HG02973 (cell line): ENCODE data around the gene UMAD1.
"Not testable (repeated sequence)": the region's sequence is repeated elsewhere in the genome, so short reads cannot be mapped to it uniquely, and the experiment has no call there.

Source experiments
- ATAC-seq: cut with Tn5 transposase; IDR thresholded peaks from one replicate; pipeline ENCODE4 v1.9.1; 2021; ENCODE audit warnings: moderate library complexity; ENCODE audit not compliant: unreplicated experiment

UMAD1 gene

GRCh38 chr7:7821517-7821916, 181.0 kb downstream of the UMAD1 start:
- ATAC-seq, result no peak

DNA sequence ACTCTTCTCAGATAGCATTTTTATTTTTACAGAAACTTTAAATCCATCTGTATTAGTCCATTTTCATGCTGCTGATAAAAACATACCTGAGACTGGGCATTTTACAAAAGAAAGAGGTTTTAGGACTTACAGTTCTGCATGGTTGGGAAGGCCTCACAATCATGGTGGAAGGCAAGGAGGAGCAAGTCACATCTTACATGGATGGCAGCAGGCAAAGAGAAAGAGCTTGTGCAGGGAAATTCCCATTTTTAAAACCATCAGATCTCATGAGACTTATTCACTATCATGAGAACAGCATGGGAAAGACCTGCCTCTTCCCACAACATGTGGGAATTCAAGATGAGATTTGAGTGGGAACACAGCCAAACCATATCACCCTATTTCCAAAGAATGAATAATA, 184.7 kb downstream of the UMAD1 start:
- not testable (repeated sequence) for ATAC-seq

- ATAC-seq, result no peak
These were observed 189.1 kb downstream of the UMAD1 start for GRCh38 chr7:7829667-7830066.

DNA sequence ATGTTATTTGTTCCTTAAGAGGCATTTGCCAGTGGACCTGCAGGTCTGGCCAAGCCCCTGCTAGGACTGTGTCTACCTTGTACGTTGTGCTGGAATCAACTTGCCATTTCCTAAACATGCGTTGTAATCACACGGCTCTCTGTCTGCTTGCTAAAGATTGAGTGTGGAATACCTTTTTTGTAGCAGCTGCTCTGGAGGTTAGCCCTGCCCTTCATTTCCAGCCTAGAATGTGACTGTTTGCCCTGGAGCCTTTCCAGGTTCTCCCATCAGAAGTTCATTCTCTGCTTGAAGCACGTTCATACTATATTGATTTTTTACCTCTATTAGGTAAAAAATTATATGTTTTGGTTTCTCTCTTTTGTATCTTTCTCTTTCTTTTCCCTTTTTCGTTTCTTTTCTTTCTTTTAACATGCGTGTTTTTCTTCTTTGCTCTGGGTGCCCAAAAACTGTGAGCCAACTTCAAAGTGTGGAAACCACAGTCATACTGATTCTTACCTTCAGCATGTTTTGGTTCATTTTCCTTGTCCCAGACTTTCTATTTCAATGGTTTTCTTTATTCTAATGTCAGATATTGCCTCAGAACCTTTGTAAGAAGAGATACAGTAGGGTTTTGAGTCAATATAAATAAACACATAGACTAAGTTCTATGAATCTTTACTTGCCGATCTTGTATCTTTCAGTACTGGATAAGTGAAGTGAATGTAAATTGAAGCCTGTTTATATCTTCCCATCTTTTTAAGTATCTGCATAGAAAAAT, 189.7 kb downstream of the UMAD1 start:
- ATAC-seq, result no peak

DNA sequence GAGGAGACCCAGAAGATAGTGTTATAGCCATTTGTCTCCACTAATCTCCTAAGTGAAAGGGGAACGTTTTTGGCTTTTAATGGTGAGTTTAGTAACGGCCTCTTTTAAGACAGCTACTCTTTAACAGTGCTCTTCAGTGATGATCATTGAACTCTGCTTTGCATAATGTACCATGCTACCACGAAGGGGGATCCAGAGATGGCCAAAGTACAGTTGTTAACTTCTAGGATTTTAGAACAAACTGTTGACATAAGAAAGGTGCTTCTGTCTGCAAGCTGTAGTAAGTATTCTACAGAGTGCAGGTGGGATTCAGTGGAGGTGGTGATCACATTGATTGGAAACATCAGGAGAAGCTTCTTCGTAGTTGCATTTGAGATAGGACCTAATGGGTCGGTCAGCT, 192.0 kb downstream of the UMAD1 start:
- ATAC-seq, result no peak

DNA sequence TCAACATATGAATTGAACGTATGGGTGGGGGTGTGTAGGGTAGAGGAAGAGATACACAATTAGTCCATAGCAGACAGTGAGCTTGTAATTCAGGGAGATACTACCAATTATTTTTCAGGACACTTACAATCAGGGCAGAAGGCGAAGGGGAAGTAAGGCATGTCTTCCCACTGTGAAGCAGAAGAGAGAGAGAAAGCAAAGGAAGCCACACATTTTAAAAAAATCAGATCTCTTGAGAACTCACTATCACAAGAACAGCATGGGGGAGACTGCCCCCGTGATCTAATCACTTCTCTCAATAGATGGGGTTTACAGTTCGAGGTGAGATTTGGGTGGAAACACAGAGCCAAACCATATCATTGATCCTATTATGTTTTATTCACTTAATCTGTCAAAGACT, 194.2 kb downstream of the UMAD1 start:
- no peak for ATAC-seq

DNA sequence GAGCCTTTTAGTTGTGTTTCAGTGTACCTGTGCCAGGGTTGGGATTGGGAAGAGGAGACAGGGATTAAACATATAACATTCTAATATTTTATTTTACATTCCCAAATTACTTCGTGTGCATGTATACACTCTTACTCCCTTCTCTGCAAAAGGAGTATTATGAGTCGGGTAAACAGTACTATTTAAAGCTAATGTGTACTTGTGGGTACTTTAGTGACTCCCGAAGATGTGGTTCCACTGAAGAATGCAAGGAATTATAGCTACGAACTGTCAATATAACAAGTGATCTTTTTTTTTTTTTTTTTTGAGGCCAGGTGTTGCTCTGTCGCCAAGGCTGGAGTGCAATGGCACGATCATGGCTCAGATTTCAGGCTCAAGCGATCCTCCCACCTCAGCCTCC, 200.5 kb downstream of the UMAD1 start:
- ATAC-seq, result no peak

DNA sequence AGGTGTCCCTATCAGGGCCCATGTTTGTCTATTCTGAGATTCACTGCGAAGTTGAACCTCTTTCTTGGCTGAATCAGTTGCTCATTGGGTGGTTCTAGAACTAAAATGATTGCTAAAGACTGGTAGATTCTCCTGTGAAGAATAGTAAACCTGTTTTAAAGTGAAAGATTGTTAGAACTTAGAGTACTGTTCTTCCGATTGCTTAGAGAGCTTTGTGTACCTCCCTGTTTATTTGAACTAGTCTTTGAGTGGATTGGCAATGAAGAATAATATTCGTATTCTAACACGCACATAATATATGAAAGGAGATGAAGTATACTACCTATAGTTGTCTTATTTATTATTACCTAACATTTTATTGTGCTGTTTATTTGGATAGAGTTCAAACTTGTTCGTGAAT, 202.7 kb downstream of the UMAD1 start:
- no peak for ATAC-seq

DNA sequence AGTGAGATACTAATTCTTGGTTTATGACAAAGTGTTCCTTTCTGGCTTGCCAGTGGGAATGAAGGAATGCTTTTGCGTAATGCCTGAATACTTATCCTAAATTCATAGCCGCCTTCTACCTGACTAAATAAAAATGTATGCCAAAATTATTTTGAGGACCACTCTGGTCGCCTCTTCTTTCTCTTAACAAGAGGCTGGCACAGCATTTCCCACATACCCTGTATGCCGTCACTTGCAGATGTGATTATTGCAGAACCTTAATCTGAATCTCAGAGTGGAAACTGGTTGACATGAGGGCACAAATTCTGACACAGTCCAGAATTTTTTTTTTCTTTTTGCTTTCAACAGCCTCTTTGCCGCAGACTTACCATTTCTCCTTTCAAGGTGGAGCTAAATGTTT, 203.4 kb downstream of the UMAD1 start:
- no peak for ATAC-seq

DNA sequence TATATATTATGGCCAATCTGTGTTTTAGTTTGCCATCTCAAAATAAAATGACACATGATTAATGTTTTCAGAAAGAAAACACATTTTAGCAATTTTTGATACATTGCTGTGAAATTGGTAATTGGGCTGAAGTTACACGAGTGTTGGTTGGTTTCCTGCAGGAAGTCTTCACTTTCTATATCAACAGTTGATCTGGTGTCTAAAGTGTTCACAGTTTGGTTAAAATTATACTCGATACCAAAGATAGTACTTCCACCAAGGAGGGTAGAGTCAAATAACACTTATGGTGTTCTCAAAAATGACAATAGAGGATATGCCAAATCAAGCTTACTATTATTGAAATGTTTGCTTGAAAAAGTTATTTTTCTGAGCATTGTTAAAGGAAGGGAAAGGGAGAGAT, 207.7 kb downstream of the UMAD1 start:
- peak; percentile 50 for ATAC-seq

GRCh38 chr7:7848892-7849291, 208.3 kb downstream of the UMAD1 start:
- no peak for ATAC-seq

DNA sequence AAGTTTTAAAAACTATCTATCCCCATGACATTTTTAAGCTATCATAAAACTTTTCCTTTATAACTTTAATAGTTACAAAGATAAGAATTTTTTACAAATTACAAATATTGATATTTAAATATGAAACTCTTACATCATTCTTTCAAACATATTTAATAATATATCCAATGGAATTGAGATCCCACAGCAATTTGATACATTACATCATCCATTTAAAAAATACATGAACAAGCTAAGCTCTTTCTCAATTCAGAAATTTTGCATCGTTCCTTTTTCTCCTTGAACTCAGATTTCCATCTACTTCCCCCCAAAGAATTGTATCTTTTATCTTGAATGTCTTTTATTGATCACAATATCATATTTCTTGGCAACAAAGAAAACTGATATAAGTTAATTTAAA, 209.6 kb downstream of the UMAD1 start:
- no peak for ATAC-seq

GRCh38 chr7:7851381-7851780, 210.8 kb downstream of the UMAD1 start:
- ATAC-seq, result no peak

GRCh38 chr7:7851991-7852390, 211.4 kb downstream of the UMAD1 start:
- no peak for ATAC-seq

GRCh38 chr7:7857143-7857583, 216.6 kb downstream of the UMAD1 start:
- ATAC-seq, result no peak

GRCh38 chr7:7858559-7858958, 218.0 kb downstream of the UMAD1 start:
- ATAC-seq, result no peak

GRCh38 chr7:7859411-7859810, 218.9 kb downstream of the UMAD1 start:
- ATAC-seq, result no peak

GRCh38 chr7:7861211-7861633, 220.7 kb downstream of the UMAD1 start:
- no peak for ATAC-seq

DNA sequence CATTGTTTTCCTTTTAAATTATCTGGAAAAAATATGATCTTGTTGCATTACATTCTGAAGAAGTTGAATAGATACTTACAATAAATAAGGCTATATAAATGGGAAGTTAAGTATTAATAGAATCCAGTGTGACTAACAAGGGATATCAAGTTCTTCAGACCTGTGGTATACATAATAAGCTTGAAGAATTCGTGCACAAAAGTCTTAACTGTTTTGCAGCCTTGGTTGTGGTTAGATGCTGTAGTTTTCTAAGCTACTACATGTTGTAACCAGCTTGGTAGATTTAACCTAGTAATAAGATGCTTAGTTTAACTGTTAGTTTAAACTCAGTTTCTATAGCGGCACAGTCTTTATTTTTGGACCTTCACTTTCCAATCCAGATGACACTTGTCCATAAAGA, 221.8 kb downstream of the UMAD1 start:
- ATAC-seq, result no peak

DNA sequence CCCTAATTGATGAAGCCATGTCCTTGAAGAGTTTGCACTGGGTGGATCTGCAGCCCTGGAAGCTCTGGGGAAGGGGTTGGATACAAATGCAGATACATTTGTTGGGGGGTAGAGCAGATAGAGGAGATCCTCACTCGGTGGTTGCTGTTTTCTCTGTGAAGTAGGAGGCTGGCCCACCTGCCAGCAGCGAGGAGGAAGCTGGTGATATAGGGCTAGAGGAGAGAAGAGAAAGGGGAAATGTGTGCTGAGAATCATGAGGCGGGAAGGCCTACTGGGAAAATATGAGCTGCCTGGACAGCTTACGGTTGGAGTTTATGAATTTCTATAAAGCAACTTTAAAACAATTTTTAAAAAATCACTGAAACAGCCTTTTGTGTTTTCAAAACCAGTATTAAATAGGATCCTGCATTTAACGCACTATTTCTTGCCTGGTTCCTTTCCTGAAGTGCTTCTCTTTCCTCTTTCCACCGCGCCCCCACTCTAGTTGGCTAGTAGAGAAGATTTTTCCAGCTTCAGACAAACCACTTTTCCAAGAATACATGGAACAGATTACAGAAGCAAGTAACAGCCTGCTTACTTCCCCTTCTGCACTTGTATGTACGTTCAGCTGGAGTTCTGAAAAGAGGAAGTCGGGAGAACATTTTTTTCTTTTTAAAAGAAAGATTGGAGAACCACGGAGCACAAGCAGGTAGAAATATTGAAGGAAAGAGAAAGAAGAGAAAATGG, 227.5 kb downstream of the UMAD1 start:
- no peak for ATAC-seq

GRCh38 chr7:7868572-7868899, 228.0 kb downstream of the UMAD1 start:
- ATAC-seq, result no peak

- no peak for ATAC-seq
These were observed 228.5 kb downstream of the UMAD1 start for GRCh38 chr7:7869036-7869435.

DNA sequence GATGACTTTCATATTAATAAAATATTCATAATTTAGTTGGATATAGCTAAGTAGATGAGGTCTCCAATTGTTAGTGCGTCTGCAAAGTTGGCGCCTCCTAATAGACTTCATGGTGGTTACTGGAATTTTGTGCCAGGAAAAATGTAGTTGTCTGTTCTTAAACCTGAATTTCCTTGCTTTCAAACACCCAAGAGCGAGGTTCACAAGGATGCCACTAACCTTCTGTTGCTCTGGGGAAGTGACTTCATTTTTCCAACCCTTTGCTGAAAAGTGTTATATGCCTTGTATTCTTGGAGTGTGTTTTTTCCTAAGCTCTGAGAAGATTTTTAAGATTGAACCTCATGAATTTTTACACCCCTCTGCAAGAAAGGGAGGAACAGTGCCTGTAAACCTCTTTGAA, 229.1 kb downstream of the UMAD1 start:
- no peak for ATAC-seq
